Ovary (tissue), 3 donors: ENCODE results near the gene SRGAP3.

Experiments used
- CTCF ChIP-seq, 3 donors: fragments of 450-650 bp in 2 of 3; fragments of 200-600 bp in 1 of 3; IDR thresholded peaks; one replicate each; pipeline versions ENCODE4 v1.5.1 to v1.8.0; 2016 to 2022; ENCODE audit warnings: antibody characterized with exemption in 3 of 3, mild to moderate bottlenecking in 1 of 3
- POLR2A ChIP-seq: fragments of 450-650 bp; IDR thresholded peaks from one replicate; pipeline ENCODE4 v1.6.1; 2017; ENCODE audit warnings: antibody characterized with exemption, mild to moderate bottlenecking, moderate library complexity
- donor health status: DM: no; HTN: no; CAD: no.

- no peak for TF ChIP-seq POLR2A
- no peak for TF ChIP-seq CTCF (IDR thresholded peaks at IDR 0.05)
Measured at GRCh38 chr3:9108876-9109567, 140.4 kb downstream of the SRGAP3 start.
